BLaER1 treated with 17β-estradiol and CSF1 and Interleukin-3, amounts not matched to agents 10 nM and 100 nM (cell line): ENCODE data around the gene SEMA4C.
"Not testable (repeated sequence)": the region's sequence is repeated elsewhere in the genome, so short reads cannot be mapped to it uniquely, and the experiment has no call there.

Experiments
- H3K27ac ChIP-seq, 11 experiments: shearing (Covaris generic); formaldehyde crosslinking; 2 replicates each; pipeline ENCODE4 v1.8.1; 2022
- H3K27me3 ChIP-seq, 11 experiments: shearing (Covaris generic); formaldehyde crosslinking; 2 replicates each; pipeline ENCODE4 v1.8.1; 2022
- H3K36me3 ChIP-seq, 11 experiments: shearing (Covaris generic); formaldehyde crosslinking; 2 replicates each; pipeline ENCODE4 v1.8.1; 2022
- H3K4me1 ChIP-seq, 10 experiments: shearing (Covaris generic); formaldehyde crosslinking; 2 replicates each; pipeline ENCODE4 v1.8.1; 2022
- H3K4me2 ChIP-seq, 11 experiments: shearing (Covaris generic); formaldehyde crosslinking; 2 replicates each; pipeline ENCODE4 v1.8.1; 2022
- H3K4me3 ChIP-seq, 10 experiments: shearing (Covaris generic); formaldehyde crosslinking; 2 replicates each; pipeline ENCODE4 v1.8.1; 2022
- H3K9ac ChIP-seq, 11 experiments: shearing (Covaris generic); formaldehyde crosslinking; 2 replicates each; pipeline ENCODE4 v1.8.1; 2022
- H3K9me3 ChIP-seq, 11 experiments: shearing (Covaris generic); formaldehyde crosslinking; replicated peaks in 1 of 11; 2 replicates each; pipeline ENCODE4 v1.8.1; 2022
- H4K20me1 ChIP-seq, 11 experiments: shearing (Covaris generic); formaldehyde crosslinking; 2 replicates each; pipeline ENCODE4 v1.8.1; 2022
- Cebpa-rat ChIP-seq, 11 experiments: shearing (Covaris generic); IDR thresholded peaks; 2 replicates each; pipeline ENCODE4 v1.8.1; 2022

Gene SEMA4C

GRCh38 chr2:96864343-96865091, 5.4 kb downstream of the SEMA4C start:
- H3K4me1 ChIP-seq = peaks cover 81 to 87% (median 84%) of the 10 kb centered on the region in 10 experiments
- H3K27me3 ChIP-seq = peaks cover 0 to 1% (median 0%) of the 10 kb centered on the region in 11 experiments; a peak in 2 of 22 replicates
- H3K36me3 ChIP-seq = peaks cover 44 to 73% (median 60%) of the 10 kb centered on the region in 11 experiments
- H4K20me1 ChIP-seq = peaks cover 45 to 81% (median 67%) of the 10 kb centered on the region in 11 experiments; a peak in 21 of 22 replicates
- peak overlapping the region in 6 of 11 experiments; percentile 74 to 99 (median 96); a peak in 11 of 22 replicates for H3K27ac ChIP-seq
- peak overlapping the region; percentile 89 to 100 (median 99) for H3K4me2 ChIP-seq
- no peaks in the 10 kb centered on the region for H3K9me3 ChIP-seq
- no peak for TF ChIP-seq Cebpa-rat (IDR thresholded peaks at IDR 0.05)
- H3K9ac ChIP-seq = peak overlapping the region in 8 of 11 experiments; percentile 25 to 99 (median 97); a peak in 14 of 22 replicates
- peak overlapping the region in 7 of 10 experiments; percentile 18 to 95 (median 93); a peak in 11 of 20 replicates for H3K4me3 ChIP-seq

GRCh38 chr2:96863575-96864342, 6.1 kb downstream of the SEMA4C start:
- Histone ChIP-seq H3K9me3 (no peaks in the 10 kb centered on the region), H3K9ac (peak overlapping the region in 8 of 11 experiments; percentile 25 to 99 (median 94); a peak in 16 of 22 replicates), H3K27ac (peak overlapping the region in 8 of 11 experiments; percentile 64 to 99 (median 85); a peak in 16 of 22 replicates), H3K27me3 (no peaks in the 10 kb centered on the region), H3K4me1 (peaks cover 85 to 95% (median 91%) of the 10 kb centered on the region in 10 experiments), H3K36me3 (peaks cover 44 to 73% (median 60%) of the 10 kb centered on the region in 11 experiments), H4K20me1 (peaks cover 45 to 88% (median 74%) of the 10 kb centered on the region in 11 experiments; a peak in 21 of 22 replicates), H3K4me3 (peak overlapping the region in 7 of 10 experiments; percentile 23 to 95 (median 93); a peak in 12 of 20 replicates), H3K4me2 (peak overlapping the region; percentile 55 to 100 (median 99))
- no peak for TF ChIP-seq Cebpa-rat (IDR thresholded peaks at IDR 0.05)

DNA sequence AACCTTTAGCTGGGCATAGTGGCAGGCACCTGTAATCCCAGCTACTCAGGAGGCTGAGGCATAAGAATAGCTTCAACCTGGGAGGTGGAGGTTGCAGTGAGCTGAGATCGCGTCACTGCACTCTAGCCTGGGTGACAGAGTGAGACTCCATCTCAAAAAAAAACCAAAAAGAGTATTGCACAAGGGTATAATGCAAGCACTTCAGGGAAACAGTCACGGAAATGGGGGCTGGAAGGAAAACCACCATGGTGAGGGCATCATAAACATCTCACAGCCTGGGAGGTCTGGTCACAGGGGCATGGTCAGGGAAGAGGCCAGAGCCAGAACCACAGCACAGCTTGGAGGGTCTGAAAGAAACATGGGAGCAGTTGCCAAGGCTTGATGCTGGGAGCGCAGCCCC, 6.8 kb downstream of the SEMA4C start:
- Histone ChIP-seq H3K4me3 (peak overlapping the region in 7 of 10 experiments; percentile 23 to 94 (median 51); a peak in 12 of 20 replicates), H3K9ac (peak overlapping the region in 8 of 11 experiments; percentile 25 to 99 (median 94); a peak in 16 of 22 replicates), H4K20me1 (peaks cover 45 to 90% (median 76%) of the 10 kb centered on the region in 11 experiments; a peak in 21 of 22 replicates), H3K4me2 (peak overlapping the region; percentile 55 to 100 (median 99)), H3K4me1 (peaks cover 85 to 99% (median 95%) of the 10 kb centered on the region in 10 experiments), H3K36me3 (peaks cover 44 to 73% (median 60%) of the 10 kb centered on the region in 11 experiments), H3K27ac (peak overlapping the region in 8 of 11 experiments; percentile 64 to 99 (median 85); a peak in 17 of 22 replicates)
- not testable (repeated sequence) for H3K9me3 ChIP-seq, H3K27me3 ChIP-seq
- TF ChIP-seq Cebpa-rat (IDR thresholded peaks at IDR 0.05) = peak in 8 of 11 experiments; percentile 36 to 82 (median 65); a peak in 14 of 22 replicates

- Histone ChIP-seq H3K27ac (peak overlapping the region in 8 of 11 experiments; percentile 55 to 99 (median 84); a peak in 17 of 22 replicates), H4K20me1 (peaks cover 37 to 82% (median 62%) of the 10 kb centered on the region in 11 experiments; a peak in 21 of 22 replicates), H3K4me2 (peak overlapping the region; percentile 79 to 100 (median 99)), H3K4me1 (peaks cover 75 to 95% (median 93%) of the 10 kb centered on the region in 10 experiments), H3K4me3 (peak overlapping the region in 7 of 10 experiments; percentile 37 to 60 (median 51); a peak in 12 of 20 replicates), H3K9me3 (no peaks in the 10 kb centered on the region), H3K36me3 (peaks cover 44 to 59% (median 52%) of the 10 kb centered on the region in 11 experiments), H3K9ac (peak overlapping the region in 8 of 11 experiments; percentile 60 to 99 (median 94); a peak in 16 of 22 replicates), H3K27me3 (no peaks in the 10 kb centered on the region)
- TF ChIP-seq Cebpa-rat (IDR thresholded peaks at IDR 0.05) = no peak
Measured at GRCh38 chr2:96861074-96861473, 8.8 kb downstream of the SEMA4C start.

- Histone ChIP-seq H3K36me3 (peaks cover 38 to 52% (median 45%) of the 10 kb centered on the region in 11 experiments), H3K27me3 (no peaks in the 10 kb centered on the region), H3K27ac (peak overlapping the region in 8 of 11 experiments; percentile 55 to 99 (median 84); a peak in 15 of 22 replicates), H3K9me3 (no peaks in the 10 kb centered on the region), H3K4me2 (peak overlapping the region; percentile 79 to 100 (median 99); a peak in 21 of 22 replicates), H3K4me3 (peak overlapping the region in 6 of 10 experiments; percentile 37 to 60 (median 50); a peak in 6 of 20 replicates), H3K4me1 (peaks cover 68 to 95% (median 93%) of the 10 kb centered on the region in 10 experiments), H3K9ac (peak overlapping the region in 8 of 11 experiments; percentile 60 to 99 (median 94); a peak in 15 of 22 replicates), H4K20me1 (peaks cover 32 to 75% (median 55%) of the 10 kb centered on the region in 11 experiments; a peak in 21 of 22 replicates)
- no peak for TF ChIP-seq Cebpa-rat (IDR thresholded peaks at IDR 0.05)
Measured at GRCh38 chr2:96860065-96861029, 9.5 kb downstream of the SEMA4C start.

DNA sequence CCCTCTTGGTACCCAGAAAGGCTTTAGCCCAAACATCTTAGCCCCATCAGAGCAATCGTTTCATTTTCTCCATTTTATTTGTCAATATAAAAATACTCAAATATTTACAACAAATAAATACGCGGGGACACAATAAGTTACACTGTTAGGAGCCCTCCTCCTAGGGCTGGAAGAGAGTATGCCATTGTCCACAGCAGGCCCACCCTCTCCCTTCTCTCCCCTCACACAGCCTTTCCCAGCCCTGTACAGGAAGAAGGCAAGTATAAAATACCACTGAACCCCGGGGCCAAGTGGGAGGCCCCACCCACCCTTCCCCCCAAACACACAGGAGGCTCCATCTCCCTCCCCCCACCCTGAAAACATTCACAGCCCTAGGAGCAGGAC, 10.2 kb downstream of the SEMA4C start:
- no peaks in the 10 kb centered on the region for H3K27me3 ChIP-seq
- TF ChIP-seq Cebpa-rat (IDR thresholded peaks at IDR 0.05) = no peak
- H3K4me3 ChIP-seq = no peak overlapping the region
- peak overlapping the region in 7 of 11 experiments; percentile 5 to 99 (median 89); a peak in 11 of 22 replicates for H3K9ac ChIP-seq
- peaks cover 61 to 95% (median 93%) of the 10 kb centered on the region in 10 experiments for H3K4me1 ChIP-seq
- peak overlapping the region in 9 of 11 experiments; percentile 84 to 100 (median 99); a peak in 18 of 22 replicates for H3K4me2 ChIP-seq
- H3K36me3 ChIP-seq = peaks cover 32 to 46% (median 39%) of the 10 kb centered on the region in 11 experiments
- H4K20me1 ChIP-seq = peaks cover 26 to 72% (median 48%) of the 10 kb centered on the region in 11 experiments; a peak in 21 of 22 replicates
- peak overlapping the region in 5 of 11 experiments; percentile 25 to 89 (median 84); a peak in 6 of 22 replicates for H3K27ac ChIP-seq
- H3K9me3 ChIP-seq = no peaks in the 10 kb centered on the region

GRCh38 chr2:96859099-96859649, 10.7 kb downstream of the SEMA4C start:
- peak overlapping the region in 9 of 11 experiments; percentile 58 to 90 (median 88); a peak in 13 of 22 replicates for H3K9ac ChIP-seq
- H3K27ac ChIP-seq = peak overlapping the region in 6 of 11 experiments; percentile 25 to 89 (median 84); a peak in 10 of 22 replicates
- no peak for TF ChIP-seq Cebpa-rat (IDR thresholded peaks at IDR 0.05)

More at GRCh38 chr2:96859099-96859649, 10.7 kb downstream of the SEMA4C start:
- Histone ChIP-seq H3K9me3 (no peaks in the 10 kb centered on the region), H3K4me1 (peaks cover 56 to 95% (median 89%) of the 10 kb centered on the region in 10 experiments), H3K4me2 (peak overlapping the region; percentile 77 to 100 (median 89)), H3K27me3 (no peaks in the 10 kb centered on the region), H4K20me1 (peaks cover 21 to 72% (median 43%) of the 10 kb centered on the region in 11 experiments; a peak in 20 of 22 replicates), H3K36me3 (peaks cover 28 to 46% (median 39%) of the 10 kb centered on the region in 11 experiments), H3K4me3 (peak overlapping the region in 3 of 10 experiments; percentile 60 to 79 (median 67); a peak in 3 of 20 replicates)
